Thymus (tissue), 14 donors: ENCODE data around the gene CNIH3. TPM values are rescaled to one million over a fixed set of nuclear protein-coding genes. Genes with fewer than 3 reads are reported as not detected.
"Not testable (repeated sequence)": the region's sequence is repeated elsewhere in the genome, so short reads cannot be mapped to it uniquely, and the experiment has no call there.

Source experiments
- DNase-seq, 9 donors: peaks; one replicate each; pipeline ENCODE4 v3.0.0-alpha.2; 2013; ENCODE audit warnings: low spot score in 9 of 9, low read depth in 6 of 9, missing footprints in 1 of 9
- H3K27ac ChIP-seq, 2 donors: one replicate each; pipeline ENCODE4 v1.5.1; 2013; ENCODE audit warnings: control low read depth in 1 of 2, low read depth in 1 of 2, low read length in 1 of 2, mild to moderate bottlenecking in 1 of 2, moderate library complexity in 1 of 2
- H3K27me3 ChIP-seq, 2 donors: one replicate each; pipeline ENCODE4 v1.5.1; 2013; ENCODE audit warnings: low read length in 1 of 2; ENCODE audit not compliant: control insufficient read depth in 2 of 2, insufficient read depth in 1 of 2
- H3K36me3 ChIP-seq, 2 donors: one replicate each; pipeline ENCODE4 v1.5.1; 2013; ENCODE audit warnings: low read length in 1 of 2, mild to moderate bottlenecking in 1 of 2, moderate library complexity in 1 of 2; ENCODE audit not compliant: control insufficient read depth in 2 of 2, insufficient read depth in 2 of 2
- H3K4me1 ChIP-seq, 2 donors: one replicate each; pipeline ENCODE4 v1.5.1; 2013; ENCODE audit warnings: low read length in 2 of 2; ENCODE audit not compliant: control insufficient read depth in 2 of 2, insufficient read depth in 2 of 2
- H3K4me3 ChIP-seq, 2 donors: one replicate each; pipeline ENCODE4 v1.5.1; 2013; ENCODE audit warnings: low read length in 2 of 2, control low read depth in 1 of 2, mild to moderate bottlenecking in 1 of 2
- H3K9me3 ChIP-seq, 2 donors: one replicate each; pipeline ENCODE4 v1.5.1; 2013; ENCODE audit warnings: low read length in 1 of 2, mild to moderate bottlenecking in 1 of 2; ENCODE audit not compliant: control insufficient read depth in 2 of 2, insufficient read depth in 1 of 2
- WGBS: extraction: QIAGEN DNeasy Blood & Tissue Kit; methylation state at CpG from one replicate; pipeline ENCODE4 v1.1.7; 2013; 5-methylcytosine and 5-hydroxymethylcytosine counted together
- long read RNA-seq, 10 donors: transcript quantifications; one replicate each; lab custom pipeline, GENCODE V29; 2026
- polyA plus RNA-seq: library from polyadenylated mRNA; stranded (reverse); fragments of 200-250 nt; gene quantifications from one replicate; pipeline ENCODE4 v1.2.3, GENCODE V29; 2013
- total RNA-seq: library from RNA; stranded (reverse); fragments of 120-200 nt; gene quantifications from one replicate; pipeline ENCODE4 v1.2.4, GENCODE V29; 2013
- donor health status: healthy.

The CNIH3 gene
- total RNA-seq (2.3 TPM), polyA plus RNA-seq (2.2 TPM)
- long read RNA-seq, donor 1 = 0 reads
- long read RNA-seq, donor 2, partial matches to known transcripts = 0 of 4 reads
- long read RNA-seq, donor 2, other reads (novel, unspliced or antisense) = 0 of 4 reads
- long read RNA-seq, donor 3 = 0 reads
- long read RNA-seq, donor 4 = 0 reads
- long read RNA-seq, donor 5 = 0 reads
- long read RNA-seq, donor 6, partial matches to known transcripts = 0 of 2 reads
- long read RNA-seq, donor 6, other reads (novel, unspliced or antisense) = 0 of 2 reads
- long read RNA-seq, donor 7 = 0 reads
- long read RNA-seq, donor 8, partial matches to known transcripts = 5 of 6 reads
- long read RNA-seq, donor 8, other reads (novel, unspliced or antisense) = 0 of 6 reads
- long read RNA-seq, donor 9, partial matches to known transcripts = 0 of 1 reads
- long read RNA-seq, donor 9, other reads (novel, unspliced or antisense) = 0 of 1 reads
- long read RNA-seq, donor 10 = 0 reads

DNA sequence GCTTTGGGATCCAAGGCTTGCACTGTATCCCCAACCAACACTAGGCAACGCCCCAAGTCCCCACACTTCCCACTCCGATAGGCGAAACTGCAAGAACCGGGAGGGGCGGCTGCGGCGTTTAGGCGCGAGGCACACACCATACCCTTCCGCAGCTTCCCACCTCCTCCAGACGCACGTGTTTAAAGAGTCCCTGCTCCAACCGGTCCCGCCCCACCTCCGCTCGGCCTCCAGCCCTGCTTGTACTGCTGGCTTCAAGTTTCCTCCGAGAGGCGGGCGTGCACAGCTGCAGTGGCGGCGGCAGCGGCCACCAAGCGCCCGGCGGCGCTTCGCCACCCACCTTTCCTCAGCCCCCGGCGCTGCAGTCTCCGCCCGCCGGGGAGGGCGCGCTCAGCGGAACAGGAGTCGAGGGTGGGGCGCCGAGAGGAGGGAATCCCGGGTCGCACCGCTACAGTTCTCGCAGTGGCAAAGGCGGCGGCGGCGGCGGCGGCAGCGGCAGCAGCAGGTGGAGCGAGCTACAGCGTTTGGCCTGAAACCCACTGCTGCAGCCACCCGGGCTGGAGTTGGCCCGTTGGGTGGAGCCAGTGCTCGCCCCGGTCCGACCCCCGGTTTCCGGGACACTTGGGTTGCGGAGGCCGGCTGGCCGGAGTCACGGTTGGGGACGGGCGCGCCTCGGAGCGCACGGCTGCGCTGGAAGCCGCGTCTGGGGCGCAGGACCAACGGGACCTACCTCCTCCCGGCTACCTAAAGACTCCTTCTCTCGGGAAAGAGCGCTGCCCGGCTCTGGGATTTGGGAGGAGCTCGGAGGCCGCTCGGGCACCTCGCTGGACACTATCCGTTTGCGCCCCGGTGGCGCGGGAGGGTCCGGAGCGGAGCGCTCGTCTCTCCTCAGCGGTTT is at the start of gene CNIH3:
Gene CNIH3 (plus strand): TSS at position 457 of the 895 bp plus-strand sequence. CDS start 858 bp downstream, outside the sequence.
- DNase-seq = peak in 4 of 9 donors; percentile 41 to 77 (median 56)
- Histone ChIP-seq H3K4me3 (peak within 1 kb of the TSS; percentile 34 to 47), H3K27me3 (peaks cover 49 to 62% of the 10 kb centered on the region in 2 donors), H3K36me3 (no peaks in the 10 kb centered on the region), H3K27ac (no peak within 1 kb of the TSS), H3K4me1 (peaks cover 4 to 31% of the 10 kb centered on the region in 2 donors), H3K9me3 (peaks cover 0 to 5% of the 10 kb centered on the region in 2 donors)
- WGBS = 1% methylated on average over 91 of the region's 91 CpGs

- H3K4me3 ChIP-seq, H3K27ac ChIP-seq, H3K9me3 ChIP-seq, H3K4me1 ChIP-seq, H3K36me3 ChIP-seq, DNase-seq, H3K27me3 ChIP-seq: not testable (repeated sequence)
- 94% methylated on average over 1 of the region's 1 CpG for WGBS
Measured at GRCh38 chr1:224566492-224566891, 49.6 kb upstream of the CNIH3 start.

- 98% methylated on average over 6 of the region's 6 CpGs for WGBS
- Histone ChIP-seq H3K4me3 (no peak overlapping the region), H3K27me3 (no peaks in the 10 kb centered on the region), H3K36me3 (no peaks in the 10 kb centered on the region), H3K27ac (no peak overlapping the region), H3K4me1 (no peaks in the 10 kb centered on the region), H3K9me3 (no peaks in the 10 kb centered on the region)
- DNase-seq = no peak
Measured at GRCh38 chr1:224569276-224569675, 46.8 kb upstream of the CNIH3 start.

DNA sequence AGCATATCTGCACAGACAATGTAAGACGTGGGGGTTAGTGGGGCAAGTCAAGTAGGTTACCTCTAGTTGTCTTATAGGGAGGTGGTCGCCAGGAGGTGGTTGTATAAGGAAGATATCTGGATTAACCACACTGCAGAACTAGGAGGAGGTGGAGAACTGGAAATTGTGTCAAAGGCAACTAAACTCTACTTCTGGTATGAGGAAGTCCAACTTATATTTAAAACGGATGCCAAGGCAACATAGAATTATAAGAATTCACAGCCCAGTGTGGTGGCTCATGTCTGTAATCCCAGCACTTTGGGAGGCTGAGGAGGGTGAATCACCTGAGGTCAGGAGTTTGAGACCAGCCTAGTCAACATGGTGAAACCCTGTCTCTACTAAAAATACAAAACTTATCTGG is 44.1 kb upstream of the CNIH3 start:
- 94% methylated on average over 3 of the region's 3 CpGs for WGBS
- not testable (repeated sequence) for H3K27ac ChIP-seq, H3K9me3 ChIP-seq, H3K4me3 ChIP-seq, H3K4me1 ChIP-seq, H3K36me3 ChIP-seq, H3K27me3 ChIP-seq, DNase-seq

GRCh38 chr1:224579526-224579925 is 36.6 kb upstream of the CNIH3 start:
- no peaks in the 10 kb centered on the region for H3K36me3 ChIP-seq
- 85% methylated on average over 1 of the region's 1 CpG for WGBS
- H3K4me1 ChIP-seq = no peaks in the 10 kb centered on the region
- H3K9me3 ChIP-seq = no peaks in the 10 kb centered on the region
- H3K4me3 ChIP-seq = no peak overlapping the region
- H3K27ac ChIP-seq = no peak overlapping the region
- no peaks in the 10 kb centered on the region for H3K27me3 ChIP-seq
- no peak for DNase-seq

GRCh38 chr1:224580006-224580405 is 36.1 kb upstream of the CNIH3 start:
- no peak overlapping the region for H3K4me3 ChIP-seq
- H3K36me3 ChIP-seq = no peaks in the 10 kb centered on the region
- 95% methylated on average over 3 of the region's 3 CpGs for WGBS
- DNase-seq = no peak
- no peak overlapping the region for H3K27ac ChIP-seq
- no peaks in the 10 kb centered on the region for H3K4me1 ChIP-seq
- no peaks in the 10 kb centered on the region for H3K27me3 ChIP-seq
- no peaks in the 10 kb centered on the region for H3K9me3 ChIP-seq

- WGBS = 79% methylated on average over 1 of the region's 1 CpG
- no peaks in the 10 kb centered on the region for H3K36me3 ChIP-seq
- no peaks in the 10 kb centered on the region for H3K4me1 ChIP-seq
- no peak for DNase-seq
- no peak overlapping the region for H3K4me3 ChIP-seq
- no peaks in the 10 kb centered on the region for H3K27me3 ChIP-seq
- no peaks in the 10 kb centered on the region for H3K9me3 ChIP-seq
- H3K27ac ChIP-seq = no peak overlapping the region
Measured at GRCh38 chr1:224582041-224582440, 34.1 kb upstream of the CNIH3 start.

DNA sequence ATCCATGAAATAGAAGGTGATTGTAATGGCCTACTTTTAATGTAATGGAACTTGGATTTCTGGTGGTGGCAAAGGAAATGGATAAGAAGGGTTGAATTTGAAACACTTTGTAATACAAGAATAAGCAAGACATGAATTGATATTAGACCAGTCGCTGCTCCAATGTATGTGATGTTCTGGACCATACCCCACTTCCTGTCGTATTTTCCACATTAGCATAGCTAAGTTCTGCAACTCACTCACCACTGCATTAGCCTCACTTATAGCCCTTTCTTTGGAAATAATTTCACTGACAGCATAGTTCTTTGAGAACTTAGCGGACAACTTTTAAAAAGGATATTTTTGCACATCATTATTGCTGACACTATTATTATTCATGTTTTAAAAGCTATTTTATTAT is 32.3 kb upstream of the CNIH3 start:
- WGBS = over 99% methylated on average over 3 of the region's 3 CpGs
- no peak for DNase-seq

GRCh38 chr1:224585051-224585450 is 31.1 kb upstream of the CNIH3 start:
- WGBS = 88% methylated on average over 10 of the region's 10 CpGs
- no peak for DNase-seq

More for the DNA sequence above, 32.3 kb upstream of the CNIH3 start:
- H3K4me1 ChIP-seq = no peaks in the 10 kb centered on the region
- H3K27me3 ChIP-seq = no peaks in the 10 kb centered on the region
- H3K4me3 ChIP-seq = no peak overlapping the region
- H3K36me3 ChIP-seq = no peaks in the 10 kb centered on the region
- no peak overlapping the region for H3K27ac ChIP-seq
- H3K9me3 ChIP-seq = no peaks in the 10 kb centered on the region

More at GRCh38 chr1:224585051-224585450, 31.1 kb upstream of the CNIH3 start:
- no peak overlapping the region for H3K4me3 ChIP-seq
- H3K27ac ChIP-seq = no peak overlapping the region
- no peaks in the 10 kb centered on the region for H3K4me1 ChIP-seq
- H3K36me3 ChIP-seq = no peaks in the 10 kb centered on the region
- H3K9me3 ChIP-seq = no peaks in the 10 kb centered on the region
- no peaks in the 10 kb centered on the region for H3K27me3 ChIP-seq
